ENCODE results near the gene CGRRF1.
A peak's percentile ranks its signal among the peaks of the same experiment; 100 is the strongest.

DNA sequence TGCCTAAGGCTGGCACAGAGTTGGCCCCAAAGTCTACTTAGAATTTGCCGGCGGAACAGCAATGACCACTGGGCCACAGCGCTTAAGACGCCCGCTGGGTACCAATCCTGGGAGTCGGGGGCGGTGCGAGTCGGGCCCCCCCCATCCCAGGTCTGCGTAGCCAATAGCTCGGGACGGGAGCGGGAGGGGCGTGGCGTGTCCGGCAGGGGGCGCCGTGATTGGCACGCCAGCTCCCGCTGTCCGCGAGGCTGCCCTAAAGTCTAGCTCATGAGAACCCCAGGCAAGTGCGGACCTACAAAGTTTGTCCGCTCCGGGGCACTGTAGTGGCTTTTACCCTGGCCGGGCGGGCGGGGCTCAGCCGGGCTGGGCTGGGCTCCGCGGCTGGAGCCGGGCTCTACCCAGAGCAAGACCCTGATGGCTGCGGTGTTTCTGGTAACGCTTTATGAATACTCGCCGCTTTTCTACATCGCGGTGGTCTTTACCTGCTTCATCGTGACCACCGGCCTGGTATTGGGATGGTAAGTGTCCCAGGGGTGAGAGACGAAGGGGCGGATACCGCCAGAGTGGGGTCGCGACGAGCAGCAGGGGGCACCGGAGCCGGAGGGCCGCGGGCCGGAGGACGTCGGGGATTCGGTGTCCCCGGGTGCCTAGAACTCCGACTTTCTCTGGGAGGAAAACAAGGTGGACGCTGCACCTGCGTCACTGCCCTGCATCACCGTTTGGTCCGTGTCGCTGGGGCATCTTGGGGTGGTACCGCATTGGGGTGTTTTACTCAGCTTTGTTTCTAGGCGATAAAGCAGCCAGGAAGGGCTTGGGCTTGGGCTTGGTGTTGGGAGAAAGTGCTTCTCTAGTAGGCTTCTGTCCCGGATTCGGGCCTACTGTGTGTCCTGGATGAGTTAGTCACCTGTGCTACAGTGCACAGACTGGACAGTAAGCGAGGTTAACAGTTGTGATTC, at the start of gene CGRRF1:
- TF ChIP-seq POLR2AphosphoS5 (IDR thresholded peaks at IDR 0.05; ENCODE audit: low read depth, low read length) (peak; percentile 55; the same call in 1 of the 2 replicates), SIN3A (IDR thresholded peaks at IDR 0.05; ENCODE audit: borderline replicate concordance, insufficient read depth, low read length) (no peak), TAF1 (IDR thresholded peaks at IDR 0.05; ENCODE audit: borderline replicate concordance, insufficient read depth, low read length) (peak; percentile 48; the same call in 1 of the 2 replicates)

Measured in PFSK-1 (cell line).